ENCODE data around the gene TWF2. TPM values are rescaled to one million over a fixed set of nuclear protein-coding genes. Genes with fewer than 3 reads are reported as not detected.

The TWF2 gene
- total and polyA plus RNA-seq, 2 experiments from 2014 or later, result 42.3 to 53.0 TPM

DNA sequence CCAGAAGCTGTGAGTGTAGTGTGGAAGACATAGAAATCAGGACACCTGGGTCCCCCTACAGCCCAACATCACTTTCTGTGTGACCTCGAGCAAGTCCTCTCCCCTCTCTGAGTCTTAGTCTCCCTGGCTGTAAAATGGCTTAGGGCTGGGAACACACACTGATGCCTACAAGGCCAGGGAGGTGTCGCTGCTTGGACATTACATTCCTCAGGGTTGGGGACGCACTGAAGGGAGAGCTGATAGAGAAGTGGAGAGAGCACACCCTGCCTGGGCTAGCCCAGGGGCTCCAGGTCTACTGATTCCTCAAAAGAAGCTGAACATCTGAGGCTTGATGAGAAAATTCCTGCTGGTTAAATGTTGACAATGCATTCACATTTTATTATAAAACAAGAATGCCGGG lies 47.3 kb downstream of the TWF2 start:
- peak in 1 of 2 donors; percentile 52 for DNase-seq (ENCODE audit: low read depth in 1 of 2, low spot score in 1 of 2)
- H3K4me1 ChIP-seq (ENCODE audit: low read depth), result peaks cover 18% of the 10 kb centered on the region
- no peaks in the 10 kb centered on the region for H3K9me3 ChIP-seq (ENCODE audit: low read depth)
- TF ChIP-seq, protein P1, sequence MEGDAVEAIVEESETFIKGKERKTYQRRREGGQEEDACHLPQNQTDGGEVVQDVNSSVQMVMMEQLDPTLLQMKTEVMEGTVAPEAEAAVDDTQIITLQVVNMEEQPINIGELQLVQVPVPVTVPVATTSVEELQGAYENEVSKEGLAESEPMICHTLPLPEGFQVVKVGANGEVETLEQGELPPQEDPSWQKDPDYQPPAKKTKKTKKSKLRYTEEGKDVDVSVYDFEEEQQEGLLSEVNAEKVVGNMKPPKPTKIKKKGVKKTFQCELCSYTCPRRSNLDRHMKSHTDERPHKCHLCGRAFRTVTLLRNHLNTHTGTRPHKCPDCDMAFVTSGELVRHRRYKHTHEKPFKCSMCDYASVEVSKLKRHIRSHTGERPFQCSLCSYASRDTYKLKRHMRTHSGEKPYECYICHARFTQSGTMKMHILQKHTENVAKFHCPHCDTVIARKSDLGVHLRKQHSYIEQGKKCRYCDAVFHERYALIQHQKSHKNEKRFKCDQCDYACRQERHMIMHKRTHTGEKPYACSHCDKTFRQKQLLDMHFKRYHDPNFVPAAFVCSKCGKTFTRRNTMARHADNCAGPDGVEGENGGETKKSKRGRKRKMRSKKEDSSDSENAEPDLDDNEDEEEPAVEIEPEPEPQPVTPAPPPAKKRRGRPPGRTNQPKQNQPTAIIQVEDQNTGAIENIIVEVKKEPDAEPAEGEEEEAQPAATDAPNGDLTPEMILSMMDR (IDR thresholded peaks at IDR 0.05; ENCODE audit: low read depth, low read length), result no peak
- peak overlapping the region; percentile 34 for H3K27ac ChIP-seq
- no peaks in the 10 kb centered on the region for H3K27me3 ChIP-seq
- H3K36me3 ChIP-seq, result no peaks in the 10 kb centered on the region
- H3K4me3 ChIP-seq, result no peak overlapping the region

- Histone ChIP-seq H3K36me3 (no peaks in the 10 kb centered on the region), H3K27me3 (no peaks in the 10 kb centered on the region), H3K4me1 (ENCODE audit: low read depth) (peaks cover 18% of the 10 kb centered on the region), H3K4me3 (no peak overlapping the region), H3K9me3 (ENCODE audit: low read depth) (no peaks in the 10 kb centered on the region), H3K27ac (peak overlapping the region; percentile 28)
- DNase-seq (ENCODE audit: low read depth in 1 of 2, low spot score in 1 of 2), result peak in 1 of 2 donors; percentile 78
- TF ChIP-seq, protein P1 (IDR thresholded peaks at IDR 0.05; ENCODE audit: low read depth, low read length), result no peak
Measured at GRCh38 chr3:52190294-52191074, 48.5 kb downstream of the TWF2 start.

- DNase-seq (ENCODE audit: low read depth in 1 of 2, low spot score in 1 of 2), result no peak
- H3K27ac ChIP-seq, result peak overlapping the region; percentile 56
- no peaks in the 10 kb centered on the region for H3K27me3 ChIP-seq
- H3K36me3 ChIP-seq, result no peaks in the 10 kb centered on the region
- H3K9me3 ChIP-seq (ENCODE audit: low read depth), result no peaks in the 10 kb centered on the region
- no peak overlapping the region for H3K4me3 ChIP-seq
- peaks cover 18% of the 10 kb centered on the region for H3K4me1 ChIP-seq (ENCODE audit: low read depth)
- TF ChIP-seq, protein P1 (IDR thresholded peaks at IDR 0.05; ENCODE audit: low read depth, low read length), result no peak
Measured at GRCh38 chr3:52188556-52188955, 50.4 kb downstream of the TWF2 start.

DNA sequence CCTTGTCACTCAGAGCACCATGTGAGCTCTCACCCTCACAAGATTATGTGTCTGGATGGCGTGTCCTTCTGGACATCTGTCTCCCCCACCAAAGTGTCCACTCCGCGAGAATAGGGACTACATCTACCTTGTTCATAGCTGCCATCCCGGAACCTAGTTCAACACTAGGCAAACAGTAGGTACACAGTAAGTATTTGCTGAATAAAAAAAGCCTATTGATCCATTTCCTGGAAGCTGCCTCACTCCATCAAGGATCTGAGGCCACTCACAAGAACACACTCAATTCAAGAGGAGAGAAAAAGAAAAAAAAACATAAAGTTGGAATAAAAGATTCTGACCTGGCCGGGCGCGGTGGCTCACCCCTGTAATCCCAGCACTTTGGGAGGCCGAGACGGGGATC lies 52.2 kb downstream of the TWF2 start:
- DNase-seq (ENCODE audit: low read depth in 1 of 2, low spot score in 1 of 2), result no peak
- Histone ChIP-seq H3K36me3 (no peaks in the 10 kb centered on the region), H3K27ac (no peak overlapping the region), H3K4me1 (ENCODE audit: low read depth) (peaks cover 24% of the 10 kb centered on the region), H3K9me3 (ENCODE audit: low read depth) (no peaks in the 10 kb centered on the region), H3K4me3 (no peak overlapping the region), H3K27me3 (no peaks in the 10 kb centered on the region)
- TF ChIP-seq, protein P1 (IDR thresholded peaks at IDR 0.05; ENCODE audit: low read depth, low read length), result no peak

DNA sequence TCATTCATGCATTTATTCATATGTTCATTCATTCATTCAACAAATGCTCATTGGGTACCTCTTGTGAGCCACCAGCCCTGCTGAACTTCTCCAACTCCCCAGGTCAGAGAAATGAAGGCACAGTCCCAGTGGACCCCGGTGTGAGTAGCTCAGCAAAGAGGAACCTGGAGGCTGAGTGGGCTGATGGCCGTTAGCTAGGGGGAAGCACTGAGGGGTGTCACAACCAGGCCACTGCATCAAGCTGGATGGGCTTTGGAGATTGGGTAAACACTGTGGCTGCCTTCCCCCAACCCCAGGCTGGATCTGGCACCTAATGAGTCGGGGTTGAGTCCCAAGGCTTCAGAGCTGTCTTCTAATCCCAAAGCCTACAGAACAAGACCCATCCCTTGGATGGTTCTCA lies 53.1 kb downstream of the TWF2 start:
- Histone ChIP-seq H3K4me1 (ENCODE audit: low read depth) (peaks cover 19% of the 10 kb centered on the region), H3K36me3 (no peaks in the 10 kb centered on the region), H3K9me3 (ENCODE audit: low read depth) (no peaks in the 10 kb centered on the region), H3K4me3 (no peak overlapping the region), H3K27ac (no peak overlapping the region), H3K27me3 (no peaks in the 10 kb centered on the region)
- no peak for DNase-seq (ENCODE audit: low read depth in 1 of 2, low spot score in 1 of 2)
- TF ChIP-seq, protein P1 (IDR thresholded peaks at IDR 0.05; ENCODE audit: low read depth, low read length), result no peak

Measured in cardiac muscle cell (in vitro differentiated cells and primary cell).